ENCODE data around the gene CABP4.

The CABP4 gene

GRCh38 chr11:67466367-67466766, 11.2 kb downstream of the CABP4 start:
- peaks cover 8% of the 10 kb centered on the region for H3K4me1 ChIP-seq

GRCh38 chr11:67466962-67467771, 12.0 kb downstream of the CABP4 start:
- peaks cover 8% of the 10 kb centered on the region for H3K4me1 ChIP-seq
- H3K4me3 ChIP-seq (ENCODE audit: low read depth, low read length), result no peak overlapping the region
- TF ChIP-seq CTCF (IDR thresholded peaks at IDR 0.05; ENCODE audit: low read depth, low read length), result no peak
- H3K36me3 ChIP-seq, result no peaks in the 10 kb centered on the region
- no peaks in the 10 kb centered on the region for H3K27me3 ChIP-seq
- no peaks in the 10 kb centered on the region for H3K9me3 ChIP-seq
- no peak for DNase-seq

More at GRCh38 chr11:67466367-67466766, 11.2 kb downstream of the CABP4 start:
- Histone ChIP-seq H3K9me3 (no peaks in the 10 kb centered on the region), H3K27me3 (no peaks in the 10 kb centered on the region), H3K4me3 (ENCODE audit: low read depth, low read length) (no peak overlapping the region), H3K36me3 (no peaks in the 10 kb centered on the region)
- TF ChIP-seq CTCF (IDR thresholded peaks at IDR 0.05; ENCODE audit: low read depth, low read length), result no peak
- no peak for DNase-seq

GRCh38 chr11:67468056-67468455, 12.9 kb downstream of the CABP4 start:
- no peak for TF ChIP-seq CTCF (IDR thresholded peaks at IDR 0.05; ENCODE audit: low read depth, low read length)
- H3K36me3 ChIP-seq, result no peaks in the 10 kb centered on the region
- DNase-seq, result no peak
- no peaks in the 10 kb centered on the region for H3K27me3 ChIP-seq
- no peaks in the 10 kb centered on the region for H3K9me3 ChIP-seq
- H3K4me3 ChIP-seq (ENCODE audit: low read depth, low read length), result peak overlapping the region; percentile 69
- peaks cover 8% of the 10 kb centered on the region for H3K4me1 ChIP-seq

- Histone ChIP-seq H3K9me3 (no peaks in the 10 kb centered on the region), H3K4me3 (ENCODE audit: low read depth, low read length) (peak overlapping the region; percentile 69), H3K27me3 (no peaks in the 10 kb centered on the region), H3K36me3 (no peaks in the 10 kb centered on the region), H3K4me1 (peaks cover 8% of the 10 kb centered on the region)
- no peak for DNase-seq
- TF ChIP-seq CTCF (IDR thresholded peaks at IDR 0.05; ENCODE audit: low read depth, low read length), result no peak
Measured at GRCh38 chr11:67468456-67468758, 13.3 kb downstream of the CABP4 start.

GRCh38 chr11:67468759-67469507, 13.8 kb downstream of the CABP4 start, which contains the start of gene TMEM134:
Gene TMEM134 (minus strand): TSS chr11:67469251. CDS start chr11:67469192, 59 bp downstream.
- H3K27me3 ChIP-seq, result no peaks in the 10 kb centered on the region
- peaks cover 4% of the 10 kb centered on the region for H3K4me1 ChIP-seq
- peak within 1 kb of the TSS; percentile 69 for H3K4me3 ChIP-seq (ENCODE audit: low read depth, low read length)
- DNase-seq, result peak; percentile 96
- TF ChIP-seq CTCF (IDR thresholded peaks at IDR 0.05; ENCODE audit: low read depth, low read length), result peak; percentile 50
- no peaks in the 10 kb centered on the region for H3K9me3 ChIP-seq
- no peaks in the 10 kb centered on the region for H3K36me3 ChIP-seq

- Histone ChIP-seq H3K4me1 (no peaks in the 10 kb centered on the region), H3K27me3 (no peaks in the 10 kb centered on the region), H3K36me3 (no peaks in the 10 kb centered on the region), H3K9me3 (no peaks in the 10 kb centered on the region), H3K4me3 (ENCODE audit: low read depth, low read length) (peak overlapping the region; percentile 68)
- DNase-seq, result no peak
- no peak for TF ChIP-seq CTCF (IDR thresholded peaks at IDR 0.05; ENCODE audit: low read depth, low read length)
Measured at GRCh38 chr11:67469508-67469811, 14.3 kb downstream of the CABP4 start.

Measured in BE2C (cell line).